Endodermal cell (in vitro differentiated cells): ENCODE measurements around the gene WASHC4. TPM values are rescaled to one million over a fixed set of nuclear protein-coding genes. Genes with fewer than 3 reads are reported as not detected.
"Not testable (repeated sequence)": the region's sequence is repeated elsewhere in the genome, so short reads cannot be mapped to it uniquely, and the experiment has no call there.

ENCODE experiments used
- DNase-seq: peaks from one replicate; pipeline ENCODE4 v3.0.0-alpha.2; 2017
- H3K27ac ChIP-seq: 2 replicates; pipeline ENCODE4 v1.5.1; 2013; ENCODE audit warnings: mild to moderate bottlenecking, low read depth, low read length, moderate library complexity
- H3K27me3 ChIP-seq: 2 replicates; pipeline ENCODE4 v1.6.1; 2013; ENCODE audit warnings: mild to moderate bottlenecking, low read length, moderate library complexity; ENCODE audit not compliant: insufficient read depth, control insufficient read depth, poor library complexity, severe bottlenecking
- H3K36me3 ChIP-seq: 2 replicates; pipeline ENCODE4 v1.7.0; 2013; ENCODE audit warnings: mild to moderate bottlenecking, low read length, moderate library complexity; ENCODE audit not compliant: control insufficient read depth, insufficient read depth
- H3K4me1 ChIP-seq: one replicate; pipeline ENCODE4 v1.7.0; 2013; ENCODE audit warnings: low read length; ENCODE audit not compliant: control insufficient read depth, insufficient read depth
- H3K4me3 ChIP-seq: 2 replicates; pipeline ENCODE4 v1.5.1; 2013; ENCODE audit warnings: mild to moderate bottlenecking, low read length, moderate library complexity
- H3K9ac ChIP-seq: 2 replicates; pipeline ENCODE4 v1.6.1; 2013; ENCODE audit warnings: mild to moderate bottlenecking, low read length, moderate library complexity; ENCODE audit not compliant: poor library complexity, severe bottlenecking; ENCODE audit errors: extremely low read depth
- H3K9me3 ChIP-seq: 2 replicates; pipeline ENCODE4 v1.6.1; 2013; ENCODE audit warnings: mild to moderate bottlenecking, low read length, moderate library complexity; ENCODE audit not compliant: control insufficient read depth
- H3K27ac Mint-ChIP-seq: 2 replicates; pipeline ENCODE4 v1.8.0; 2020; ENCODE audit warnings: mixed read lengths
- H3K27me3 Mint-ChIP-seq: 2 replicates; pipeline ENCODE4 v1.8.0; 2021; ENCODE audit warnings: mild to moderate bottlenecking, mixed read lengths; ENCODE audit not compliant: insufficient read depth
- H3K36me3 Mint-ChIP-seq: 2 replicates; pipeline ENCODE4 v1.8.0; 2020; ENCODE audit warnings: low read depth, mixed read lengths
- H3K4me1 Mint-ChIP-seq: 2 replicates; pipeline ENCODE4 v1.8.0; 2020; ENCODE audit warnings: mixed read lengths
- H3K4me3 Mint-ChIP-seq: 2 replicates; pipeline ENCODE4 v1.8.0; 2020; ENCODE audit warnings: mild to moderate bottlenecking, moderate library complexity, mixed read lengths
- H3K9me3 Mint-ChIP-seq: 2 replicates; pipeline ENCODE4 v1.8.0; 2020; ENCODE audit warnings: mild to moderate bottlenecking, mixed read lengths
- CTCF ChIP-seq: fragments of 200-600 bp; sonication (generic); conservative IDR thresholded peaks from 2 replicates; pipeline ENCODE4 v1.5.0; 2021; ENCODE audit warnings: antibody characterized with exemption, mild to moderate bottlenecking
- WGBS, 2 experiments: methylation state at CpG; one replicate each; pipeline versions ENCODE4 v1.1.5 to v1.1.7; 2013; ENCODE audit warnings: missing lambda C conversion rate in 2 of 2, mixed read lengths in 1 of 2; ENCODE audit not compliant: insufficient coverage in 1 of 2, insufficient read length in 1 of 2; 5-methylcytosine and 5-hydroxymethylcytosine counted together
- total RNA-seq, 2 donors: library from RNA; stranded (reverse); fragmentation: NEBNext Ultra II Directional in 1 of 2; extraction: Animal tissue kit (Norgen Biotek cat#: 25700) in 1 of 2; gene quantifications; 2 replicates in 1 of 2; 3 replicates in 1 of 2; pipeline ENCODE4 v1.2.1, GENCODE V29; 2021

Gene WASHC4
- total RNA-seq, 2 donors from 2014 or later = 39.7 to 40.6 TPM

- no peak for TF ChIP-seq CTCF
- Histone ChIP-seq H3K4me1 (no peaks in the 10 kb centered on the region), H3K4me3 (no peak overlapping the region), H3K9ac (no peak overlapping the region), H3K36me3 (no peaks in the 10 kb centered on the region), H3K27me3 (no peaks in the 10 kb centered on the region), H3K9me3 (peaks cover 28% of the 10 kb centered on the region), H3K27ac (no peak overlapping the region)
- Mint-ChIP-seq H3K4me3 (peak overlapping the region; percentile 49), H3K36me3 (peaks cover 4% of the 10 kb centered on the region), H3K4me1 (peaks cover 7% of the 10 kb centered on the region), H3K9me3 (peaks cover 32% of the 10 kb centered on the region), H3K27ac (peak overlapping the region; percentile 7), H3K27me3 (no peaks in the 10 kb centered on the region)
- no peak for DNase-seq
- WGBS, 2 experiments = 79 to 83% methylated on average over 4 of the region's 4 CpGs
Measured at GRCh38 chr12:105091476-105092206, 15.9 kb upstream of the WASHC4 start.

- no peaks in the 10 kb centered on the region for H3K27me3 ChIP-seq
- peak; percentile 51 for TF ChIP-seq CTCF
- H3K4me1 ChIP-seq = no peaks in the 10 kb centered on the region
- H3K9me3 ChIP-seq = peaks cover 30% of the 10 kb centered on the region
- H3K9ac ChIP-seq = no peak overlapping the region
- H3K27ac ChIP-seq = no peak overlapping the region
- H3K4me1 Mint-ChIP-seq = peaks cover 7% of the 10 kb centered on the region
- H3K27me3 Mint-ChIP-seq = no peaks in the 10 kb centered on the region
- peak overlapping the region; percentile 49 for H3K4me3 Mint-ChIP-seq
- H3K9me3 Mint-ChIP-seq = peaks cover 35% of the 10 kb centered on the region
- peaks cover 4% of the 10 kb centered on the region for H3K36me3 Mint-ChIP-seq
- DNase-seq = peak; percentile 93
- 36 to 41% methylated on average over 9 to 13 of the region's 13 CpGs for WGBS, 2 experiments
- H3K4me3 ChIP-seq = peak overlapping the region; percentile 37
- peak overlapping the region; percentile 68 for H3K27ac Mint-ChIP-seq
- no peaks in the 10 kb centered on the region for H3K36me3 ChIP-seq
Measured at GRCh38 chr12:105092336-105092735, 15.2 kb upstream of the WASHC4 start.

DNA sequence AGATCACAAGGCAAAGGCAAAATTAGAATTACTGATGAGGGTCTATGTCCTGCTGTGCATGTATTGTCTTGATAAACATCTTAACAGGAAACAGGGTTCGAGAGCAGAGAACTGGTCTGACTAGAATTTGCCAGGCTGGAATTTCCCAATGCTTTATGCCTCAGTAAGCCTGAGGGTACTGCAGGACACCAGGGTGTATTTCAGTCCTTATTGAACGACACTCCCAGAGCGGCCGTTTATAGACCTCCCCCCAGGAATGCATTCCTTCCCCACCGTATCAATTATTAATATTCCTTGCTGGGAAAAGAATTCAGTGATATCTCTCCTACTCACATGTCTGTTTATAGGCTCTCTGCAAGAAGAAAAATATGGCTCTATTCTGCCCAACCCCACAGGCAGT, 12.2 kb upstream of the WASHC4 start:
- H3K9ac ChIP-seq, H3K4me1 ChIP-seq, H3K36me3 Mint-ChIP-seq, H3K4me3 Mint-ChIP-seq, H3K4me1 Mint-ChIP-seq, H3K36me3 ChIP-seq, H3K27ac ChIP-seq, H3K4me3 ChIP-seq, H3K27ac Mint-ChIP-seq: not testable (repeated sequence)
- 88 to 90% methylated on average over 3 to 5 of the region's 5 CpGs for WGBS, 2 experiments
- DNase-seq = peak; percentile 69
- Histone ChIP-seq H3K9me3 (peaks cover 30% of the 10 kb centered on the region), H3K27me3 (peaks cover 19% of the 10 kb centered on the region)
- H3K9me3 Mint-ChIP-seq = peaks cover 42% of the 10 kb centered on the region
- peaks cover 11% of the 10 kb centered on the region for H3K27me3 Mint-ChIP-seq
